GM18505 (cell line): ENCODE results near the gene ARHGAP27.

Source experiments
- ATAC-seq: cut with Tn5 transposase; IDR thresholded peaks from one replicate; pipeline ENCODE4 v1.9.1; 2021; ENCODE audit not compliant: unreplicated experiment
- POLR2A ChIP-seq: IDR thresholded peaks from 4 replicates; pipeline ENCODE4 v1.6.1; 2011; ENCODE audit warnings: borderline replicate concordance; ENCODE audit not compliant: insufficient read depth, insufficient read length; ENCODE audit errors: extremely low read depth

Gene ARHGAP27

GRCh38 chr17:45440161-45440778 lies 7.6 kb upstream of the ARHGAP27 start:
- ATAC-seq, result no peak
- no peak for TF ChIP-seq POLR2A

GRCh38 chr17:45438931-45439610 lies 6.4 kb upstream of the ARHGAP27 start:
- TF ChIP-seq POLR2A, result no peak
- no peak for ATAC-seq

- ATAC-seq, result no peak
- TF ChIP-seq POLR2A, result no peak
These were observed 5.0 kb upstream of the ARHGAP27 start for GRCh38 chr17:45437465-45438283.

GRCh38 chr17:45436625-45437464 lies 4.2 kb upstream of the ARHGAP27 start:
- TF ChIP-seq POLR2A, result no peak
- no peak for ATAC-seq

- ATAC-seq, result no peak
- TF ChIP-seq POLR2A, result no peak
These were observed 3.5 kb upstream of the ARHGAP27 start for GRCh38 chr17:45436161-45436560.

GRCh38 chr17:45435481-45435880 lies 2.8 kb upstream of the ARHGAP27 start:
- ATAC-seq, result no peak
- no peak for TF ChIP-seq POLR2A

- no peak for TF ChIP-seq POLR2A
- ATAC-seq, result no peak
These were observed 477 bp upstream of the ARHGAP27 start for GRCh38 chr17:45433159-45433535.

- TF ChIP-seq POLR2A, result peak; percentile 51
- ATAC-seq, result no peak
These were observed 902 bp downstream of the ARHGAP27 start for GRCh38 chr17:45431531-45432404.

GRCh38 chr17:45430738-45431530 lies 1.7 kb downstream of the ARHGAP27 start:
- TF ChIP-seq POLR2A, result no peak
- no peak for ATAC-seq

GRCh38 chr17:45430006-45430737 lies 2.5 kb downstream of the ARHGAP27 start:
- ATAC-seq, result no peak
- TF ChIP-seq POLR2A, result no peak
